ENCODE data around the gene ADD3.
A peak's percentile ranks its signal among the peaks of the same experiment; 100 is the strongest.
"Not testable (repeated sequence)": the region's sequence is repeated elsewhere in the genome, so short reads cannot be mapped to it uniquely, and the experiment has no call there.

ADD3 gene

GRCh38 chr10:110049889-110050591 lies 42.3 kb downstream of the ADD3 start:
- not testable (repeated sequence) for H3K27me3 Mint-ChIP-seq; H3K4me3 Mint-ChIP-seq; H3K9me3 Mint-ChIP-seq (ENCODE audit: low read depth)
- peak overlapping the region; percentile 61 for H3K27ac Mint-ChIP-seq
- peaks cover 52% of the 10 kb centered on the region for H3K4me1 Mint-ChIP-seq (ENCODE audit: low read depth)
- H3K36me3 Mint-ChIP-seq = peaks cover 28% of the 10 kb centered on the region

GRCh38 chr10:110051487-110051886 lies 43.7 kb downstream of the ADD3 start:
- no peaks in the 10 kb centered on the region for H3K27me3 Mint-ChIP-seq
- H3K4me1 Mint-ChIP-seq (ENCODE audit: low read depth) = peaks cover 61% of the 10 kb centered on the region
- peak overlapping the region; percentile 4 for H3K4me3 Mint-ChIP-seq
- H3K36me3 Mint-ChIP-seq = peaks cover 26% of the 10 kb centered on the region
- H3K9me3 Mint-ChIP-seq (ENCODE audit: low read depth) = peaks cover 4% of the 10 kb centered on the region
- peak overlapping the region; percentile 50 for H3K27ac Mint-ChIP-seq

- Mint-ChIP-seq H3K4me1 (ENCODE audit: low read depth) (peaks cover 75% of the 10 kb centered on the region), H3K36me3 (peaks cover 21% of the 10 kb centered on the region), H3K27me3 (no peaks in the 10 kb centered on the region), H3K27ac (peak overlapping the region; percentile 84), H3K4me3 (no peak overlapping the region), H3K9me3 (ENCODE audit: low read depth) (peaks cover 4% of the 10 kb centered on the region)
Observed at GRCh38 chr10:110052916-110053315, 45.1 kb downstream of the ADD3 start.

- H3K4me3 Mint-ChIP-seq = no peak overlapping the region
- H3K4me1 Mint-ChIP-seq (ENCODE audit: low read depth) = peaks cover 89% of the 10 kb centered on the region
- H3K27me3 Mint-ChIP-seq = no peaks in the 10 kb centered on the region
- no peaks in the 10 kb centered on the region for H3K9me3 Mint-ChIP-seq (ENCODE audit: low read depth)
- H3K36me3 Mint-ChIP-seq = peaks cover 2% of the 10 kb centered on the region
- H3K27ac Mint-ChIP-seq = peak overlapping the region; percentile 93
Observed at GRCh38 chr10:110056822-110057221, 49.0 kb downstream of the ADD3 start.

GRCh38 chr10:110057456-110057855 lies 49.7 kb downstream of the ADD3 start:
- Mint-ChIP-seq H3K27me3 (no peaks in the 10 kb centered on the region), H3K4me3 (peak overlapping the region; percentile 81), H3K4me1 (ENCODE audit: low read depth) (peaks cover 84% of the 10 kb centered on the region), H3K9me3 (ENCODE audit: low read depth) (no peaks in the 10 kb centered on the region), H3K27ac (peak overlapping the region; percentile 93), H3K36me3 (peaks cover 2% of the 10 kb centered on the region)

GRCh38 chr10:110058212-110058611 lies 50.4 kb downstream of the ADD3 start:
- Mint-ChIP-seq H3K4me1 (ENCODE audit: low read depth) (peaks cover 84% of the 10 kb centered on the region), H3K27me3 (no peaks in the 10 kb centered on the region), H3K27ac (peak overlapping the region; percentile 93), H3K4me3 (peak overlapping the region; percentile 81), H3K36me3 (peaks cover 5% of the 10 kb centered on the region), H3K9me3 (ENCODE audit: low read depth) (no peaks in the 10 kb centered on the region)

- Mint-ChIP-seq H3K4me1 (ENCODE audit: low read depth) (peaks cover 88% of the 10 kb centered on the region), H3K4me3 (peak overlapping the region; percentile 61), H3K9me3 (ENCODE audit: low read depth) (no peaks in the 10 kb centered on the region), H3K27ac (peak overlapping the region; percentile 83), H3K36me3 (peaks cover 2% of the 10 kb centered on the region), H3K27me3 (no peaks in the 10 kb centered on the region)
Observed at GRCh38 chr10:110059925-110060324, 52.1 kb downstream of the ADD3 start.

GRCh38 chr10:110061687-110062086 lies 53.9 kb downstream of the ADD3 start:
- Mint-ChIP-seq H3K27me3 (no peaks in the 10 kb centered on the region), H3K27ac (peak overlapping the region; percentile 61), H3K36me3 (peaks cover 2% of the 10 kb centered on the region), H3K9me3 (ENCODE audit: low read depth) (no peaks in the 10 kb centered on the region), H3K4me1 (ENCODE audit: low read depth) (peaks cover 87% of the 10 kb centered on the region), H3K4me3 (no peak overlapping the region)

GRCh38 chr10:110065269-110065668 lies 57.5 kb downstream of the ADD3 start:
- Mint-ChIP-seq H3K36me3 (peaks cover 2% of the 10 kb centered on the region), H3K4me3 (no peak overlapping the region), H3K9me3 (ENCODE audit: low read depth) (no peaks in the 10 kb centered on the region), H3K27me3 (no peaks in the 10 kb centered on the region), H3K4me1 (ENCODE audit: low read depth) (peaks cover 89% of the 10 kb centered on the region), H3K27ac (peak overlapping the region; percentile 88)

- Mint-ChIP-seq H3K4me3 (peak overlapping the region; percentile 78), H3K36me3 (no peaks in the 10 kb centered on the region), H3K27ac (peak overlapping the region; percentile 88), H3K9me3 (ENCODE audit: low read depth) (no peaks in the 10 kb centered on the region), H3K27me3 (no peaks in the 10 kb centered on the region), H3K4me1 (ENCODE audit: low read depth) (peaks cover 89% of the 10 kb centered on the region)
Observed at GRCh38 chr10:110067960-110068770, 60.4 kb downstream of the ADD3 start.

- H3K4me3 Mint-ChIP-seq = peak overlapping the region; percentile 78
- no peaks in the 10 kb centered on the region for H3K9me3 Mint-ChIP-seq (ENCODE audit: low read depth)
- no peaks in the 10 kb centered on the region for H3K27me3 Mint-ChIP-seq
- H3K36me3 Mint-ChIP-seq = no peaks in the 10 kb centered on the region
- peaks cover 90% of the 10 kb centered on the region for H3K4me1 Mint-ChIP-seq (ENCODE audit: low read depth)
- H3K27ac Mint-ChIP-seq = peak overlapping the region; percentile 88
Observed at GRCh38 chr10:110068780-110069179, 61.0 kb downstream of the ADD3 start.

GRCh38 chr10:110069502-110069982 lies 61.8 kb downstream of the ADD3 start:
- no peaks in the 10 kb centered on the region for H3K36me3 Mint-ChIP-seq
- H3K4me1 Mint-ChIP-seq (ENCODE audit: low read depth) = peaks cover 91% of the 10 kb centered on the region
- H3K9me3 Mint-ChIP-seq (ENCODE audit: low read depth) = no peaks in the 10 kb centered on the region
- peak overlapping the region; percentile 88 for H3K27ac Mint-ChIP-seq
- peak overlapping the region; percentile 78 for H3K4me3 Mint-ChIP-seq
- H3K27me3 Mint-ChIP-seq = no peaks in the 10 kb centered on the region

GRCh38 chr10:110073896-110074295 lies 66.1 kb downstream of the ADD3 start:
- Mint-ChIP-seq H3K36me3 (no peaks in the 10 kb centered on the region), H3K27me3 (no peaks in the 10 kb centered on the region), H3K27ac (peak overlapping the region; percentile 88), H3K4me3 (peak overlapping the region; percentile 9), H3K9me3 (ENCODE audit: low read depth) (no peaks in the 10 kb centered on the region), H3K4me1 (ENCODE audit: low read depth) (peaks cover 88% of the 10 kb centered on the region)

- H3K36me3 Mint-ChIP-seq = no peaks in the 10 kb centered on the region
- H3K4me3 Mint-ChIP-seq = no peak overlapping the region
- peak overlapping the region; percentile 88 for H3K27ac Mint-ChIP-seq
- H3K9me3 Mint-ChIP-seq (ENCODE audit: low read depth) = no peaks in the 10 kb centered on the region
- H3K27me3 Mint-ChIP-seq = no peaks in the 10 kb centered on the region
- H3K4me1 Mint-ChIP-seq (ENCODE audit: low read depth) = peaks cover 87% of the 10 kb centered on the region
Observed at GRCh38 chr10:110074298-110074697, 66.5 kb downstream of the ADD3 start.
